Measurements from ENCODE around the gene PTPN7.

DNA sequence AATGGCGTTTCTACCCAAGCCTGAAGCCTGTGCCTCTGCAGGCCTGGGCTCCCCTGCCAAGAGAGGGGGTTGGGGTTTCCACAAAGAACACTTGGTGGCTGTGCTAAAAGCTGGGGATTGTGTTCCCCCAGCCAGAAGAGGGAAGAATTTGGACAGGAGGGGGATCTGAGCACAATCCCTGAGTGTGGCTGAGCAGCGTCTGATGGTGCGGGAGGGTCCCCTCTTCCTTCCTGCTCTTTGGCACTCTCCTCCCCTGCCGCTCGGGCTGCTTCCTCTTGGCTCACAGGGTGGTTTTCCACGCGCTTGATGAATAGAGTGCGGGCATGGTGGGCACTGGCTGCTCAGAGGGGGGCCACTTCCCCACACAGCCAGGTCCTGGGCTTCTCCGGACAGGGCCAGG is 34.0 kb downstream of the PTPN7 start:
- TF ChIP-seq, protein P1, sequence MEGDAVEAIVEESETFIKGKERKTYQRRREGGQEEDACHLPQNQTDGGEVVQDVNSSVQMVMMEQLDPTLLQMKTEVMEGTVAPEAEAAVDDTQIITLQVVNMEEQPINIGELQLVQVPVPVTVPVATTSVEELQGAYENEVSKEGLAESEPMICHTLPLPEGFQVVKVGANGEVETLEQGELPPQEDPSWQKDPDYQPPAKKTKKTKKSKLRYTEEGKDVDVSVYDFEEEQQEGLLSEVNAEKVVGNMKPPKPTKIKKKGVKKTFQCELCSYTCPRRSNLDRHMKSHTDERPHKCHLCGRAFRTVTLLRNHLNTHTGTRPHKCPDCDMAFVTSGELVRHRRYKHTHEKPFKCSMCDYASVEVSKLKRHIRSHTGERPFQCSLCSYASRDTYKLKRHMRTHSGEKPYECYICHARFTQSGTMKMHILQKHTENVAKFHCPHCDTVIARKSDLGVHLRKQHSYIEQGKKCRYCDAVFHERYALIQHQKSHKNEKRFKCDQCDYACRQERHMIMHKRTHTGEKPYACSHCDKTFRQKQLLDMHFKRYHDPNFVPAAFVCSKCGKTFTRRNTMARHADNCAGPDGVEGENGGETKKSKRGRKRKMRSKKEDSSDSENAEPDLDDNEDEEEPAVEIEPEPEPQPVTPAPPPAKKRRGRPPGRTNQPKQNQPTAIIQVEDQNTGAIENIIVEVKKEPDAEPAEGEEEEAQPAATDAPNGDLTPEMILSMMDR (optimal IDR thresholded peaks at IDR 0.05 in 1 of 3, IDR thresholded peaks at IDR 0.05 in 1 of 3, conservative IDR thresholded peaks at IDR 0.05 in 1 of 3; ENCODE audit: extremely low read depth in 1 of 3, insufficient read depth in 2 of 3, low read length in 3 of 3): no peak
- no peak for TF ChIP-seq EZH2 (IDR thresholded peaks at IDR 0.05; ENCODE audit: low read length)
